GM18508 (cell line): Measurements from ENCODE around the gene PFN3.

Experiments used
- ATAC-seq: cut with Tn5 transposase; IDR thresholded peaks from one replicate; pipeline ENCODE4 v1.9.1; 2021; ENCODE audit warnings: moderate number of reproducible peaks; ENCODE audit not compliant: insufficient read depth, unreplicated experiment

PFN3 gene

DNA sequence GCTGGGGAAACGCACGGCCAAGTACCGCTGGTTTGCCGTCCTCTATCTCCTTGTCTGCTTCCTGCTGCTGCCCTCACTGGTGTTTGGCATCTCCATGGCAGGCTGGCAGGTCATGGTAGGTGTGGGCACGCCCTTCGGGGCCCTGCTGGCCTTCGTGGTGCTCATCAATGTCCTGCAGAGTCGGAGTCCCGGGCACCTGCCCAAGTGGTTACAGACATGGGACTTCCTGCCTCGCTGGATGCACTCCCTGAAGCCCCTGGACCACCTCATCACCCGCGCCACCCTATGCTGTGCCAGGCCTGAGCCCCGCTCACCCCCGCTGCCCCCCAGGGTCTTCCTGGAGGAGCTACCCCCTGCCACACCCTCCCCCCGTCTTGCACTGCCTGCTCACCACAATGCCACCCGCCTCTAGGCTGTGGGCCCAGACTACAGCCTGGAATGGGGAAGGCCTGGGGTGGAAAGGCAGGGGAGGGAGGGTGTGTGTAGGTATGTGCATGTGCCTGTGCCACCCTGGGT, 2.5 kb downstream of the PFN3 start:
- no peak for ATAC-seq

DNA sequence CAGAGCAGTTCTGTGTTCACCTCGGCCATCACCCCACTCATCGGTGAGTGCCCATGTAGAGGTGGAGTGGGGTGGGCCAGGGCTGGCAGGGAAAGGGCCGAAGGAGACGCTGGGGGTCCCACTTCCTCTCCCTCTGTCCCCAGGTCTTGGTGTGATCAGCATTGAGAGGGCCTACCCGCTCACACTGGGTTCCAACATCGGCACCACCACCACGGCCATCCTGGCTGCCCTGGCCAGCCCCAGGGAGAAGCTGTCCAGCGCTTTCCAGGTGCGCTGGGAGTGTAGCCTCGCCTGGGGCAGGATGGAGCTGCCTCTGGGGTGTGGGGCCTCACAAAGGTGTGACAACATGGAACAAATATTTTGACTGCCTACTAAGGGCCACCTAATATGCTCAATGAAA, 3.7 kb downstream of the PFN3 start:
- ATAC-seq = no peak

- ATAC-seq = no peak
These were observed 4.4 kb downstream of the PFN3 start for GRCh38 chr5:177396078-177396477.

GRCh38 chr5:177393990-177394389, 6.5 kb downstream of the PFN3 start:
- ATAC-seq = no peak

GRCh38 chr5:177393206-177393765, 7.2 kb downstream of the PFN3 start:
- ATAC-seq = no peak

DNA sequence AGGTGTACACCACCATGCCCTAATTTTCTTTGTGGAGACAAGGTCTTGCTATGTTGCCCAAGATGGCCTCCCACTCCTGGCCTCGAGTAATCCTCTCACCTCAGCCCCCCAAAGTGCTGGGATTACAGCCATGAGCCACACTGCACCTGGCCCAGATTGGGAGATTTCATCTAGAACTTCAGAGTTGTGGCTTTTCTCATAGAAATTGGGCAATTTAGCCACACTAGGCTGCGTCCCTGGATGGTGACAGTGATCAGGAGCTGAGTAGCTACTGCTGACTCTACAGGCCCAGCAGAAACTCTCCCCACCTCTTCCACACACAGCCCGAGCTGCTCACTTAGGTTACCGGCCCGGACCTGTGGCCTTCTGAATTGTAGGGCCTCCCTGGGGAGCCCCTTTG, 7.7 kb downstream of the PFN3 start:
- ATAC-seq = no peak

GRCh38 chr5:177390363-177391300, 9.8 kb downstream of the PFN3 start:
- ATAC-seq = no peak

- ATAC-seq = no peak
These were observed 11.0 kb downstream of the PFN3 start for GRCh38 chr5:177389241-177390169.

DNA sequence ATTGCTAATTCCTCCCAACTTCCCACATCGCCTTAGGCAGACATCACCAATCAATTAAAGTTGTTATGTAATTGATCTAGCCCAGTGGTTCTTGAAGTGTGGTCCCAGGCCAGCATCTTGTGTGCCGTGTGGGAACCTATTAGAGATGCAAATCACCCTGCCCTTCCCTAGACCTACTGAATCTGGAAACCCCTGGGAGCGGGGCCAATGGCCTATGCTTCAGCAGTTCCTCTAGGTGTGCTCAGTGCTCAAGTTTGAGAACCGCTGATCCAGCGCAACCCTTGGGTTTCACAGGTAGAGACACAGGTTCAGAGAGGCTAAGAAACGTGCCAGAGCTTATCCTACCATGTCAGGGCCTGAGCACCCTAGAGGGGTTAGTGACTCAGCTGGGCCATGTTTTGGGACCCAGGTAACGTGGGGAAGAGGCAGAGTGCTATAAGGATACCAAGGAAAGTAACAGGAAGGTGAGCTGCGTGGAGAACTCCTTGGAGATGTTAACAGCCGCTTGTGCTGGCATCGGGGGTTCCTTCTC, 11.9 kb downstream of the PFN3 start:
- ATAC-seq = no peak

GRCh38 chr5:177387405-177387804, 13.1 kb downstream of the PFN3 start:
- no peak for ATAC-seq

GRCh38 chr5:177386542-177386941, 13.9 kb downstream of the PFN3 start:
- ATAC-seq = no peak

GRCh38 chr5:177385720-177386119, 14.7 kb downstream of the PFN3 start:
- ATAC-seq = no peak

DNA sequence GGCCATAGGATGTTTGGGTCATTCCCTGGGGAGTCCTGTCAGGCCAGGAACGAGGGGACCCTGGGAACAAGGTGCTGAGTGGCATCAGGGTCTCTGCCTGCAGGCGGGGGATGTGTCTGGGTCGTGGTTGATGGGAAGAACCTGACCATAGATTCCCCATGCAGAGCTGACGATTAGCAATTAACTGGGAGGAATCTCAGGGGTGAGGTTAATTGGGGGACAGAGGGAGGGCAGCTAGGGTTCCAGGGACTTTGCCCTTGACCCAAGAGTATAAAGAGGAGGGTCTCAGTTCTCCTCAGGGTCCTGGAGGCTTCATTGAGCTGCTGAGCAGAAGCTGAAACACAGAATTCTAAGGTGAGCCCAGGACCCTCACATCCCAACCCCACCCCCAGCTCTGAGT, 16.3 kb downstream of the PFN3 start, which contains the start of gene SLC34A1:
Gene SLC34A1, plus strand, starts transcription at position 301 of the 400 bp plus-strand sequence. CDS start 1,308 bp downstream, outside the sequence.
- no peak for ATAC-seq

- no peak for ATAC-seq
These were observed 17.3 kb downstream of the PFN3 start for GRCh38 chr5:177383181-177383580.

DNA sequence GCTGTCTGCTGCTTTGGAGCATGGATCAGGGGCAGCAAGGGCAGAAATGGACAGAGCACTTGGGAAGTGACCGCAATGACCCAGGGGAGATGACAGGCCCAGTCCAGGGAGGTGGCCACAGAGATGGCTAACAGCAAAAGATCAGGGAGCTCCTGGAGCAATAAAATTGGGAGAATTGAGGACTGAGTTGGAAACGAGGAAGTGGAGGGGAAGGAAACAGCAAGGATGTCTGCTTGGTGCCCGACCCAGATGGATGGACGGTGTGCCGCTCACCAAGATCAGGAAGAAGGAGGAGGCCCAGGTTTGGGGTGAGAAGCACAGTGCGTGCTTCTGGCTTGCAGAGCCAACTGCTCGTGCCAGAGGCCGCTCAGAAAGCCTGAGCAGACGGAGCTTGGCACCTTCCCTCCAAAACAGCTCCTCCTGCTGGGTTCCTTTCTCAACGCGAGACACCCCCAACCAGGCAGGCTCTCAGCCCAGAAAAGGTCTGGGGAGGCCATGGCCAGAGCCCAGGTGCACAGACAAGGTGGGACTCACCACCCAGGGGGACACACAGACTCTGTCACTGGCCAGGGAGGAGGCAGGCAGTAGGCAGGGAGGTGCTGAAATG, 17.9 kb downstream of the PFN3 start:
- no peak for ATAC-seq

- ATAC-seq = no peak
These were observed 19.7 kb downstream of the PFN3 start for GRCh38 chr5:177380805-177381126.

DNA sequence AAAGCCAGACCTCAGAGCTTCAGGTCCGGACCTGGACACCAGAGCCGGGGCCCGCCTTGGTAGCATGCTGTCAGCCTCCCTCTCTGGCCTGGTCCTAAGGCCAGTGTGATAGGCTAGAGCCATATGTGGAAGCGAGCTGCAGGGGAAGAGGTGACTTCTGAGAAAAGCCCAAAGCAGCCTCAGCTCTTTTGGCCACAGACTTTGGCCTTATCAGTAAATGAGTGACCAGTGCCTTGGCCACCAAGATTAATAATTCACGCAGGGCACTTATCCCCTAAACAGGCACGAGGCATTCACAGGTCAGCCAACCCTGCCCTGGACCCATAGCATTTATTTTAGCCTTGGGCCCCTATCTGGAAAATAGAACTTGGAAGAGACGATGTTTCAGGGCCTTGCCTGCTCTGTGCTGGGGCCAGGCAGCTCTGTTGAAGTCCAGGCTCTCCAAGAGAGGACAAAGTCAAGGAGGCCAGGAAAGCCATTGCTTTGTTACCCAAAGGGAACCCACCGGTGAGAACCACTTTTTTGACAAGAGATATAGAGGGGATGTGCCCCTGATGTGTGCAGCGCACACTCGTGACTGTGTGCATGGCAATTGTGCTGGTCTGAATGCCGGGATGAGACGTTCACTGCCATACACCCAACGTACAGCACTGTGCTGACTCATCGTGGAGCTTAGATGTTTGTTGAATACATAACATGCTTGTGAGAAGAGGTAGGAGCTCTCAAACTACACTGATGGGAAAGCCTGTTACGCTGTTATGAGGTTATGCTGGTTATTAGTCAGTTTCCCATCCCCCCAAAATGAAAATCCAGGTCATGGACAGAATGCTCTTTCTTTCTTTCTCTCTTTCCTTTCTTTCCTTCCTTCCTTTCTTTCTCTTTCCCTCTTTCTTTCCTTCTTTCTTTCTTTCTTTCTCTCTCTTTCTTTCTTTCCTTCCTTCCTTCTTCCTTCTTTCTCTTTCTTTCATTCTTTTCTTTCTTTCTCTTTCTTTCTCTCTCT, 21.3 kb downstream of the PFN3 start:
- ATAC-seq = no peak

GRCh38 chr5:177377851-177378776, 22.3 kb downstream of the PFN3 start:
- no peak for ATAC-seq
